Activated CD4-positive, alpha-beta T cell treated with anti-CD3 and anti-CD28 coated beads for 1 hour (primary cell): ENCODE data around the gene IRAG1.

Experiments used
- DNase-seq: peaks from one replicate; pipeline ENCODE4 v3.0.0-alpha.2; 2020

Gene IRAG1

GRCh38 chr11:10664496-10664895, 29.1 kb downstream of the IRAG1 start:
- no peak for DNase-seq

DNA sequence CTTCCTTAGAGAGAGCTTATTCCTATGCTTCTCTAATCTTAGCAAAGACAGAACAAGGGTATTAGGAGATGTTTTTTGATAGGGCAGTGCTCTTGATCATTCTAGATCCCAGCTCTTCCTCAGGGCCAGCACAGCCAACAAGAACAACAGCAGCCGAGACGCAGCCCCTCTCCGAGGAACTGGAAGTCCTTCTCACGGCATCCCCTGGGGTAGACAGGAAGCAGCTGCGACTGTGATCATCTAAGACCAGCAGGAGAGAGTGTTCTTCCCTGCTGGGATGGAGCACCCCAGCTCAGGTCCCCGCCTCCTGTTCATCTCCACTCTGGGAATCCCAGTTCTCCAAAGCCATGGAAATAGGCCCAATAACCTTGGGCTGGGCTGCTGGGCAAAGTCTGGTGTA, 29.6 kb downstream of the IRAG1 start:
- DNase-seq: no peak

DNA sequence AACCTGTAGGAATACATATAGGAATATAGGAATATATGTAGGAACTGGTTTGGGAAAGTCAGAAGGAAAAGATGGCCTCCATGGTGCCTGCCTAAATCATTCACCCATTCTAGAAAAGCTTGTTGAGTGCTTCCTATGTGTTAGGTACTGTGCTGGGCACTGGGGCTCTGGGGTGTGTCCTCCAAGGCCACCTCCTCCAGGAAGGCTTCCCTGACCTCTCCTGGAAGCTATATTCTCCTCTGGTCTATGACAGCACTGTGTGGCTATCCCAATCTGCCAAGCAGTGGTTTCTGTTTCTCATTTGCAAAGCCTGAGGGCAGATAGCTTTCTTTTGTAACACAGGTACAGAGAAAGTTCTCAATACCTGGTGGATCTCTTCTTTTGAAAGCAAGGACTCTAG, 30.2 kb downstream of the IRAG1 start:
- DNase-seq: no peak

GRCh38 chr11:10660323-10660722, 33.2 kb downstream of the IRAG1 start:
- DNase-seq: no peak

DNA sequence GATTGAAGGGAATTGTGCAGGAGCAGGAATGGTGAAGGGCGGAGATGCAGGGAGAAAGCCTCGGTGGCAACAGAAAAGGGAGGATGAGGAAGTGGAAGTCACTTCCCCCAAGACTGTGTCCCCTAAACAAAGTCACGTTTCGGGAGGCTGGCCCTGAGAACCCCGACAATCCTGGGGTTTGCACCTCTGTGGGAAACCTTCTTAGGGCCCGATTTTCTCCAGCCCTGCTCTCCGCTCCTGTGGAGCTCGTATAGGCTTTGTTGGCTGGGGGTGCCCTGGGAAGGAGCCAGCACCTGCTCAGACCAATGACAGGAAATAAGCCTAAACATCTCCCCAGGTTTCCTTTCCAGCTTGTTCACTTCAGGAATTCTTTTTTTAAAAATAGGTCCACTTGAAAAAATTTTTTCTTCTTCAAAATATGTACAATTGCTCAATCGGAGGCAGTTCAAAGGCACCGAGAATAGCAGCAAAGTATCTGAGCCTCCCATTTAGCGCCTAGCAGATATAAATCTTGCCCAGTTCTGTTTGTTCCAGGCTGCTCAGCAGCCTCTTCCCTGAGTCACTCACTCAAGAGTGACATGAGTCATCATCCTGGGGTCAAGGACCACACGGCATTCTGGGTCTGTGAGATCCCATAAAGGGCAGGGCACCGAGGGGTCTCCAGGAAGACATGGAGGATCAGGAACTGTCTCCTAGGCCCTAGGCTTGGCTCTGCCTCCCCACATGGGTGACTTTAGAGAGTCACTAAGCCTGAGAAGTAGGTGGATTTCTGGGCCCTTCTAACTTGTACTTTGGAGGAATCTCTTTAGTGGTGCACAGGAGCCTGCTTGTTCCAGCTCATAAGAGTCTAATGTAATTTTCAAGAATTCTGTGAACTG, 34.0 kb downstream of the IRAG1 start:
- DNase-seq: no peak

DNA sequence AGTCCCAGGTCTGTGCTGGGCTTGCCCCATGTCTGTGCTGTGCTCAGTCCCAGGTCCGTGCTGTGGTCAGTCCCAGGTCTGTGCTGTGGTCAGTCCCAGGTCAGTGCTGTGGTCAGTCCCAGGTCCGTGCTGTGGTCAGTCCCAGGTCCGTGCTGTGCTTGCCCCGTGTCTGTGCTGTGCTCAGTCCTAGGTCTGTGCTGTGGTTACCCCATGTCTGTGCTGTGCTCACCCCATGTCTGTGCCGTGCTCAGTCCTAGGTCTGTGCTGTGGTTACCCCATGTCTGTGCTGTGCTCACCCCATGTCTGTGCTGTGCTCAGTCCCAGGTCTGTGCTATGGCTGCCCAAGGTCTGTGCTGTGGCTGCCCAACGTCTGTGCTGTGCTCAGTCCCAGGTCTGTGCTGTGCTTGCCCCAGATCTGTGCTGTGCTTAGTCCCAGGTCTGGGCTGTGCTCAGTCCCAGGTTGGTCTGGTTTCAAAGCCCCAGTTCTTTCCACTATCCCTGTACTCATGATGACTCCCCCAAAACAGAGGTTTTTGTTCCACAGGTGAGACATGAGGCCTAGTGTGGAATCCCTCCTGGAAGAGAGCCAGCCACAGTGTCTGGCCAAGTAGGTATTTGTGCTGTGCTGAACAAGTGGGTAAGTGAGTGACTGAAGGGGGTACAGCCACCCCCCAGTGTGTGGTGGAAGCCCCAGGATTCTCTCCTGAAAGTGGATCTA, 34.8 kb downstream of the IRAG1 start:
- DNase-seq: no peak

DNA sequence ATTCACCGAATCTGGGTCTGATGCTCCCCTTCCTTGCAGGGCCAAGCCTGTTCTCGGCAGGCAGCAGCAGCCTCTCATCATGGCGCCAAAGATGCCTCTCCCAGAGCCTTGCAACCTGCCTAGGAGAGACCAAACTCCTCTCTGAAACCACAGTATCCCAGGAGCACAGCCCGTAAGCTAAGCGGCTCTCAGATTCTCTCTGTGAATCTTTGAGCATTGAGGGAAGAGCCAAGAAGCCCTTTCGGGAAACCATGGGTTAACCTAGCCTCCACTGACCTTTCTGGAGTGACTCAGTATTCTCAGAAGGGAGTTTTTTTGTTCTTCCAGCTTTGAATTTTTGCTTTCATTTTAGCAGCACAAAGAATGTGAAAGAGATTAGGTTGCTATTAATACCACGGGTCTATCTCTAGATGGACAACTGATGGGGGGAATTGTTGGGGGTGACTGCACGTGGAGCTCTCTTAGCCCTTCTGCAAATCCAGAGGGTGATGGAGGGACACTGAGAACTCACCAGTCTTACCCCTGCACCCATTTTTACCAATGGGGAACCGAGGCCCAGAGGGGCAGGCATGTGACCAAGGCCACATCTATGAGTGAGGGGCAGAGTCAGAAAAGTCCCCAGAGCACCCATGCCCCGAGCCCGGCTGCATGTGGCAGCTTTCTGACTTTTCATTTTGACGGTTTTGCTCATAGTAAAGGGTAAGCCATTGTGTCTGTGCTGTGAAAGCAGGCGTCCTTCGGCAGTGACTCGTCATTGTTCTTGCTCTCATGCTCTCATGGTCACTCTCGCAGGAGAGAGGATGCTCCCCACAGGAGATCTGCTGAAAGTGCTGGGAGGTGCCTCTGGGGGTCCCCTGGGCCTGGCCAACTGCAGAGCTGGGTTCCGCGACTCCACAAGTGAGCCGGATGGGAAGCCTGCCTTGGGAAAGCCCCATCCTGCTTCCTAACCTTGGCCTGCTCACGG, 36.0 kb downstream of the IRAG1 start:
- DNase-seq: no peak

DNA sequence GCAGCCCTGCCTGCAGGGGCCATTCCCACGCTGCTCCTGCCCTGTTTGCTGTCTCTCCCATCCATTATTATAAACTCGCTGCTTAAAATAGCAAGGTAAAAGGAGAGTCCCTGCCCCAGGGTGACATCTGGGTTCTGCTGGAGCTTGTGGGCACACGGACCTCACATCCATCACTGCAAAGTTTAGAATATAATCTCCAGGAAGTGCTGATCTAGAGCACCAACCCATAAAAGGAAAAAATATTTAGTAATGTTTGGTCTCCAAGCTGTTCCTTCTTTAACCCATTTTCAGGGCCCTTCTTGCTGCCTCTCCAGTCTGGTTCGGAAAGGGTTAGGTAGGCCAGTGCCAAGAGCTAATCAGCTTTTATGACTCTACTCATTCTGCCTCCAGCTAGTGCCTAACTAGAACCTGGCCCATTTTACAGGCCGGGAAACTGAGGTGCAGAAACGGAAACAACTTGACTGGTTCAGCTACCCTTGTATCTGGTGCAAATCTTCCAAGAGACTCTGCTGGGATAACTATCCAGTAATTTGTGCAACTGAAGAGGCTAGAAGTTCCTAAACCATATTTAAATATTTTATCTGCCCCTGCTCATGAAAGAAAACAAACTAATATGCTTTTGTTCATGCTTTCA, 37.5 kb downstream of the IRAG1 start:
- no peak for DNase-seq

- DNase-seq: no peak
Observed at GRCh38 chr11:10655227-10655626, 38.3 kb downstream of the IRAG1 start.

GRCh38 chr11:10654811-10655150, 38.8 kb downstream of the IRAG1 start:
- no peak for DNase-seq

GRCh38 chr11:10653946-10654810, 39.4 kb downstream of the IRAG1 start:
- DNase-seq: no peak

GRCh38 chr11:10653261-10653660, 40.3 kb downstream of the IRAG1 start:
- no peak for DNase-seq

DNA sequence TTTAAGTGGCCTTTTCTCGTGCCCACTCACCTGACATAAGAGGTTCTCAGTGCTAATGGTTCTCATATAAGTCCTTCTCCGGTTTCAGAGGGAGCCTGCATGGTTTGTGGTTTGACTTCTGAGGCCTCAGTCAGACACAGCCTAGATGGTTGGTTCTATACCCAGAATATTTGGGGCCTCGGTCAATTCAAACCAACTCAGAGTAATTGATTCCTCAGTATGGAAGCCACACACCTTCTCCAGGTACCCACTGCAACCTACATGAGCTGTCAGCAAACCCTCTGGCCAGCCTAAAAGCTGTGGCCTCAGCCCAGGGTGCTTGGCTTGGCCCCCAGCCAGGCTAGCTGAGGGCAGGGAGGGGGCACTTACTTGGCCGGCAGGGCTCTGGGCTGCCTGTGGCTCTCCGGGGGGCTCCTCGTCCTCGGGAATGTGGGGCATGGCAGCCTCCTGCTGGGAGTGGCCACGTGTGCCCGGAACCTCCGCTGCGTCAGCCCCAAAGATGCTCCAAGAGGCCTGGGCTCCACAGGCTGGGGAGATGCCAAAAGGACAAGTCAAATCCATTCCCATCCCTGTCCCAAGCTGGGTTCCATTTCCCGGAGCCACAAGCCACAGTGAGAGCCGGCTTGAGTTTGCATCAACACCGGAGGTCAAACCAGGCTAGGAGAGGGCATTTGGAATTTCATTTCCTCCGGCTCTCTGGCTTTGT, 41.7 kb downstream of the IRAG1 start:
- no peak for DNase-seq

DNA sequence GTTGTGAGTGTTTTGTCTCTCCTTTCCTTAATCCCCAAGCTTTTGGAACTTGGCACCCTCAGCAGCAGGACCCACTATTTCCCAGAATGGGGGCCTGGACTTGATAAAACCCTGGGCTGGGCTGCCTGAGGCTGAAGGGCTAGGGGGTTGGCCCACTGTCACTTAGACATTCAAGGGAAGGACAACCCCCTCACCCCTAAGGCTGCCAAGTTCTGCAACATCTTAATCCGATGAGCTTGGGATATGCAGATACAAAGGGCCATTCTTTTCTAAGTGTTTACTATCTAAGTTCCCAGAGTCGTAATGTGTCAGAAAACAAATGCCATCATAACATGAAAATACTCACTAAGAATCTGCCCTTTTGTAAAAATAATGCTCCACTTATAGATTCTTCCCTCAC, 42.9 kb downstream of the IRAG1 start:
- DNase-seq: no peak

- no peak for DNase-seq
Observed at GRCh38 chr11:10650166-10650565, 43.4 kb downstream of the IRAG1 start.

- DNase-seq: no peak
Observed at GRCh38 chr11:10648871-10649270, 44.7 kb downstream of the IRAG1 start.

DNA sequence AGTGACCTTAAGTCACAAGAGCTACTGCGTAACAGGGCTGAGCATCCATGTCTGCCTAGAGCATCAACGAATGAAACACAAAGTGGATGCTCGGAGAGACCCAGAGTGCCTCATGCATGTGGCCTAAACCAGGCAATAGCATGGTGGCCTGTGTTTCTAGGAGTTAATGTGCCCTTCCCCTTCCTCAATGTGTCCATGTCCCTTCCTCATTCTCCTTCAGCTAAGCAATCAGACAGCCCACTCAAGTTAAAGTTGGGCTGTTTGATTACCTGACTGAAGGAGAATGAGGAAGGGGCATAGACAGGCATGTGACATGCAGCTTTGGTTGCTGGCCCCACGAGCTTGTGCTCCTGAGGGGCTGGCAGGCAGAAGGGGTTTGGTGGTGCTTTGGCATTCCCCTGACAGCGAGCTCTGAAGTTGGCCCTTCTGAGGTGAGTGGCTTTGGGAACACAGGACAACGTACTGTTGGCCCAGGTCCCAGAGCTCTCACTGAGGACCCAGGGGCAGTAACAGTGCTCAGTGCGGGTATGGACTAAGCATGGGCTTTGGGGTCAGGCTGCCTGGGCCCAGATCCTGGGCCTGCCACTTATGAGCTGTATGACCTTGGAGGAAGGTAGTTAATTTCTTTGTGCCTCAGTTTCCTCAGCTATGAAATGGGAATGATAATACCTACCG, 46.7 kb downstream of the IRAG1 start:
- no peak for DNase-seq

GRCh38 chr11:10646005-10646404, 47.5 kb downstream of the IRAG1 start:
- no peak for DNase-seq

- no peak for DNase-seq
Observed at GRCh38 chr11:10645212-10645795, 48.3 kb downstream of the IRAG1 start.
